AG08395 (cell line): ENCODE results near the gene SLC24A4.

Experiments
- DNase-seq: peaks from one replicate; pipeline ENCODE4 v3.0.0; 2012; ENCODE audit warnings: mixed read lengths, low spot score

SLC24A4 gene

DNA sequence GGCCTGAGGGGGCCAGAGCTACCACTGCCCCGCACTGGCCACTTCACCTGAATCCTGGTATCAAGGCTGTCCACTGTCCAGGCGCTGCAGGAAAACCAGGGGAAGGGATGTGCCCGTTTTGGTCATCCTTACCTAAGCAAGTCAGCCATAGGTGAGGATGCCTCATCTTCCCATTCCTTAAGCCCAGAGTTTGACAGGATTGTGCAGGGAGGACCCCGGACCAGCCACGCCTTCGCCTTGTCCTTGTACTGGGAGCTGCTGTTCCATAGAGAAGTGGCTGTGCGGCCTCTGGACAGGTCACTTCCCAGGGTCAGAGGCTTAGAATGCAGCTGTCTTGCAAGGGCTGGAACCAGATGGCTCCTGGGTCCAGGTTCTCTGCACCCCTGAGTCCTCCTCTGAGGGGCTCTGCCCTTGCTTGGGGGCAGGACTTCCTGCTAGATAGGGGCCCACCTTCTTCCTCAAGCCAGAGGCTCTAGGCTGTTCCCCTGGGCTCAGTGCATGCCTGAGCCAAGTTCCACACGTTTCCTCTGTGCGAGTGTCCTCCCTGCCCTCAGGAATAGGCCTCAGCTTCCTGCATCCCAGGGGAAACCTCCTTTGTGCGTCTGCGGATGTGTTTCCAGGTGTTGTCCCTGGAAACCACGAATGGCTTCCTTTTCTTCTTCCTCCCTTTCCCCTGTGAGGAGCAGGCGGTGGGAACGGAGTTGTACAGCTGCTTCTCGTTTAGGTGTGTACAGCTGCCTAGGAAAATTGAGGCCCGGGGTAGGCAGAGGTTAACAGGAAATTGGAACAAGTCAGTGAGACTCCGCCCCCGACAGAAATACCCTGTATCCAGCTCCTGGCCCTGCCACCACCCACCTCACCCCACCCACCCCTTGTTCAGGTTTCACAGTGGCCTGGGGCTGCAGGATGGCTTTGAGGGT lies 136.3 kb downstream of the SLC24A4 start:
- DNase-seq, result no peak

- DNase-seq, result no peak
Measured at GRCh38 chr14:92459950-92460421, 137.0 kb downstream of the SLC24A4 start.

DNA sequence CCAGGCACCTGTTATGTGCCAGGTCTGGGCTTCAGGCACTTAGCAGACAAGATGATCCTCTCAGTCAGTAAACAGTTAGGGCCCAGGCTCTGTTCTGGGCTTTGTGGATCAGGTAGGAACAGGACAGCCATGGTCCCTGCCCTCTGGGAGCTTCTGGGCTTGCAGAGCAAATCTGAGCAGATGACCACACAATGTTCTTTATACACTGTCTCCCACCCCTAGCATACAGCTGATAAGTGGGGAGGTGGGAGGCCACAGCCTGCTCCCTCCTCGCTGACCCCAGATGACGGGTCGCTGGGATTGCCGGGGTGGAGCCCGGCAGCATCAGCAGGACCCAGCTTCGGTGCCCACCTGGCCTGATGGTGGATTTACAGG lies 137.6 kb downstream of the SLC24A4 start:
- no peak for DNase-seq

- DNase-seq, result peak; percentile 74
Measured at GRCh38 chr14:92460916-92461579, 138.1 kb downstream of the SLC24A4 start.

DNA sequence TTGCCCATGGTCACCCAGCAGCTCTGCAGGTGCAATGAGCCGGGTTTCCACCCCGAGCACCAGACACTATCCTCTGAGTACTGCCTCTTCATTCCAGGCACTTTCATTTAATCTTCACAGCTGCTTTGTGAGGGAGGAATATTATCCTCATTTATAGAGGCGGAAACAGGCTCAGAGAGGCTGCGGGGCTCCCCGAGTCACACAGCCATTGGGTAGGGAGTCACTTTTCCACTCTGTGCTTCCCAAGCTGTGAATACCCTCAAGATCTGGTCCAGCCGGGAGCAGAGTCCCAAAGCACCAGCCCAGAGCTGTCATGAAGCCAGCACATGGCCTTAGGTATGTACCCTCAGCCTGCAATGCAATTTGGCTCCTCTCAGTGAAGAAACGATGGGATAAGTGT lies 138.9 kb downstream of the SLC24A4 start:
- DNase-seq, result no peak

DNA sequence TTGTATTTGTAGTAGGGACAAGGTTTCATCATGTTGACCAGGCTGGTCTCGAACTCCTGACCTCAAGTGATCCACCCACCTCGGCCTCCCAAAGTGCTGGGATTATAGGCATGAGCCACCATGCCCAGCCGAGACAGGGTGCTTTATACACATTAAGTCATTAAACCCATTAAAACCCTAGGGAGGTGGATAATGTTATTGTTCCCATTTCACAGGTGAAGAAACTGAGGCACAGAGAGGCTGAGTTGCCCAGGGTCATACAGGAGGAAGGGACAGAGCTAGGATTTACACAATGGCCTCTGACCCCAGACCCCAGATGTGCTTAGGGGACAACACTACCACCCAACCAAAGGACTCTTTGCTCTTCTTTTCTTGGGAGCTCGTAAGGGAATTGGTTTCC lies 139.6 kb downstream of the SLC24A4 start:
- no peak for DNase-seq

DNA sequence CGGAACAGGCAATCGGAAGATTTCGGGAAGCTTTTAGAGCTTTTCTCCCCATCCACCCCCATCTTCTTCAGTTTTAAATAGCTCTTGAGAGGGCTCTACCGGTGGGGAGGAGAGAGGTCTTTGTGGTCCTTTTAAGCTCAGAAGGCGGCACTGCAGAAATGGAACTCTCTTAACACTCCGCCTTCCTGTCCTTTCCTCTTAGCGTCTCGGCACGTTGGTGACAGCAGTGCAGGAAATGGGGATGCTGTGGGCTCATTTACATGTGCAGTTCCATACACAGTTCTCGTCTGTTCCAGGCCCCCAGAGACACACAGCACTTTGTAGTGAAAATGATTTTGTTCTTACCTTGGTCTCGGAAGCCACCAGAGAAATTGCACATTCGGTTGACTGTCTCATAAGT lies 140.2 kb downstream of the SLC24A4 start:
- no peak for DNase-seq

GRCh38 chr14:92464156-92464555 lies 141.2 kb downstream of the SLC24A4 start:
- DNase-seq, result no peak

DNA sequence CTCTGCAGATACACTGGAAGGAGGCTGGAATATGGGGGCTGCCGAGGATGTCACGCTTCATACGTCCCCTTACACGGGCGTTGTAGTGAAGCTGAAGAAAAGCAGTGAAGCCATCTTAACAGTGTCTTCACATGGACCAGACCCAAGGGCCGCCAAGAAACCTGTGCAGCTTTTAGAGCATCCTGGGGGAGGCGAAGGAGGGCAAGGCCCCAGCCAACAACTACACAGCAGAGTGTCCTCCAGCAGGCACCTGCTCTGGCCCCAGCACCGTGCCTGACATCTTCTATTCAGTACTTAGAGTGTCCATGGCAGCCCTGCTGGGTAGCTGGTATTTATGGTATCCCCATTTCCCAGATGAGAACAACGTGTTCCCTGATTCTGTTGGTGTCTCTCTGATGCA lies 141.8 kb downstream of the SLC24A4 start:
- no peak for DNase-seq

DNA sequence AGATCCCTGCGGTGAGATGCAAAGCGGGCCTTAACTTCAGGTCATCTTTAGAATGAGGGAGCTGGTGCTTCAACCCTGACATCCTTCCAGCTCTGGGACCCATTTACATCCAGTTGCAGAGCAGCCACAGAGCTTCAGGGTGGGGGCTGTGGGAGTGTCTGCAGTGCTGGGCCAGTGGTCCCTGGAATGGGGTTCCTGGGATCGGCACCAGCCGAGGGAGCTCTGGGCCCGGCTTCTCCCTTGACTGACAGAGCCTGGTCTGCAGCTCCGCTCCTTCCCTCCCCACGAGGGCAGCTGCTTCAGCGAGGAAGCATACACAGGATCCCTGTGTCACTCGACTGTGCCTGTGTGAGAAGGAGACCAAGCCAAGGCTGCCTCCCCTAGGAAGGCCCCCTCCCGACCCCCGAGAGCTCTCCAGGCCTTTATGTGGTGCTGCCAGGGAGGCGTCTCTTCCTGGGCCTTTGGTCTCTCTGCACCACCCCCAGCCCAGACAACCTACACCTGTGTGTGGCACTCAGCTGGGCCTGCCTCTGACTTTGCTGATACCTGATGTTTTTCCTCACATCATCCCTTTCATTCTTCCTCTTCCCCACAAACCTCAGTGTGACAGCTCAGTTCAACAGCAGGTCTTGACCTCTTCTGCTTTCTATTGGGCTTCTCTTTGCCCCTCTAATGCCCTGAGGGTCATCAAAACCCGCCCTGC lies 142.5 kb downstream of the SLC24A4 start:
- no peak for DNase-seq

- DNase-seq, result no peak
Measured at GRCh38 chr14:92466059-92466458, 143.1 kb downstream of the SLC24A4 start.

- no peak for DNase-seq
Measured at GRCh38 chr14:92469515-92469914, 146.6 kb downstream of the SLC24A4 start.

- peak; percentile 87 for DNase-seq
Measured at GRCh38 chr14:92470215-92470614, 147.2 kb downstream of the SLC24A4 start.

GRCh38 chr14:92470811-92471210 lies 147.8 kb downstream of the SLC24A4 start:
- DNase-seq, result no peak

GRCh38 chr14:92471919-92472318 lies 149.0 kb downstream of the SLC24A4 start:
- peak; percentile 73 for DNase-seq

DNA sequence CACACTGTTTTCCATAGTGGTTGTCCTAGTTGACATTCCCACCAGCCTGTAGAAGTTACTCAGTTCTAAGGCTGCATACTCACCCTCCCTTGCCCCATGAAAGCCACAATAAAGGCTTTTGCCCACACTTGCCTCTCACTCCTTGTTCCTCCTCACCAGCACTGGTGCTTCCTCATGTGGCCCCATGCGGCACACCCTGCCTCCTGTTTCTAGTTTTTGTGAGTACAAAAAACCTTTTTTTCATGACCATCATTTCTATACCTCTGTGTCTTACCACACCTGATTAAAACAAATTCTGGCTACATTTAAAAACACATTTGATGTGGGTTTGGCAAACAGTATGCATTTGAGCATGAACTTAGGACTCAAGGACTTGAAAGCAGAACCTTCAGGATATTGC lies 149.9 kb downstream of the SLC24A4 start:
- DNase-seq, result no peak

DNA sequence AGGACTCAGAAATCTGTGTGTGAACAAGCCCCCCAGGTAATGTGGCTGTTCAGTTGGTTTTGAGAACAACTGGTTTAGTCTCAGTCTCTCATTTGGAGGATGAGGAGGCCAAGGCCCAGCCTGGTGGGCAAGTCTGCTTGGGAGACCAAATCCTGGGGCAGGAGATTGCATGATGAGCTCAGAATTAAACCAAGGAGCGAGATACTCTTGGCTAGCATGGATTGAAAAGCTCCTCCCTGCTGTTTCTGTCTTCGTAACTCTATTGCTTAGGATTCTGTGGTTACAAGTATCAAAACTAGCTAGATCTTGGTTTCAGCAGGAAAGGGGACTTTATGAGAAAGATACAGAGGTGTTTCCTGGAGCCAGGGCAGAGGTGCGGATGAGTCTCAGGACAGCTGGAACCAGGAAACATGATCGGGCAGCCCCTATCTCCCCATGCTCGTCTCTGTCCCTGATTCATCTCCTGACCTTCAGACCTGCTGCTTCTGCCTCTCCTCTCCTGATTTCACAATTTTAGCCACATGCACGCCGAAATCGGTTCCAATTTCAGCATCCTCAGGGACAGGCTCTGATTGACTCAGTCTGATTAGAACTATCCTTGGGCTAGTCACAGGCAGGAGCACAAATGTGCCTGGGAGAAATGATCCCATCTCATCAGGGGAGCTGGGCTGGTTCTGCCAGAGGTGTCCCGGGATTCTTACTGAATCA lies 150.4 kb downstream of the SLC24A4 start:
- DNase-seq, result peak; percentile 79

DNA sequence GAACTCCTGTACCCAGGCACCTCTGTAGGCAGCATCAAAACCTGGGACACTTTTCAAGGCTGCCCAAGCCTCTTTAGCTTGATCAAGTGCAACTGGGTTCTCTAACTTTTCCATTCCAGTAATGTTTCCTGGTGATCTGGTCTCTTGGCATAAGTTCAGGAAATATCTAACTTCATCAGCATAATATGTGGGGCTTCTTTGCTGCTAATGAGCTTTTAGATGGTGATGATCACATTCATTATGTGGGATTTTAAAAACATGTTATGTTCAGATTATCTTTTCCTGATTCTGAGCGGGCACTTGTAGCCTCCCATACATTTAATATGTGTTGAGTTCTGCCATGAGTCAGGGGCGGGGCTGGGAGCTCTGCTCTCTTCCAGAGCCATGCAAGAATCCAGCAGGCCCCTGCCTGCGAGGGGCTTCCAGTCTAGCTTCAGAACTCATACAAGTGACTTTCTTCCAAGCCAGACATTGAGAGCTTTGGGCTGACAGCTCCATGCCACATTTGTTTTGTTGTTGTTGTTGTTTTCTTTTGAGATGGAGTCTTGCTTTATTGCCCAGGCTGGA lies 151.1 kb downstream of the SLC24A4 start:
- DNase-seq, result no peak

DNA sequence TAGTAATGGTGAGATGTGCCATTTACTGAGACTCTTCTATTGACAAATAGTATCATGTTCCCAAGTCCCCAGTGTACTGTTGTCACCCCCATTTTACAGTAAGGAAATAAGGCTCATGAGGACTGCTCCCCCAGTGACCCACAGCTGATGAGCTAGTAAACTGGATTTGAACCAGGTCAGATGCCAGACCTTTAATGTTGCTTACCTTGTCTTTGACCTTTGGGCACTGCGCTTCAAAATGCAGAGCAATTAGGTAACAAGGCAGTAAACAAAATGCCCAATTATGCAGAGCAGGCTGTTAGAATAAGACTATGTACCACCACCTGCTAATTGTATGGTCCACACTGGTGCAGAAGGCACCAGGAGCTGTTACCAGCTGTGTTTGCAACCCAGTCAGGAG lies 152.1 kb downstream of the SLC24A4 start:
- DNase-seq, result no peak

- DNase-seq, result no peak
Measured at GRCh38 chr14:92475451-92476187, 152.7 kb downstream of the SLC24A4 start.

GRCh38 chr14:92480856-92481255 lies 157.9 kb downstream of the SLC24A4 start:
- no peak for DNase-seq
